Large intestine (tissue), 3 donors: ENCODE data around the gene TREML4. TPM values are rescaled to one million over a fixed set of nuclear protein-coding genes. Genes with fewer than 3 reads are reported as not detected.
A peak's percentile ranks its signal among the peaks of the same experiment; 100 is the strongest.

Experiments
- DNase-seq, 2 donors: peaks; one replicate each; pipeline versions ENCODE4 v3.0.0 to v3.0.0-alpha.2; 2013
- H3K27ac ChIP-seq: one replicate; pipeline ENCODE4 v1.5.1; 2013; ENCODE audit warnings: low read length
- H3K27me3 ChIP-seq: 2 replicates; pipeline ENCODE4 v1.6.1; 2013; ENCODE audit warnings: low read length; ENCODE audit not compliant: control insufficient read depth, insufficient read depth
- H3K36me3 ChIP-seq: 2 replicates; pipeline ENCODE4 v1.6.1; 2013; ENCODE audit warnings: low read length; ENCODE audit not compliant: control insufficient read depth, insufficient read depth
- H3K4me1 ChIP-seq: one replicate; pipeline ENCODE4 v1.6.1; 2013; ENCODE audit warnings: low read length; ENCODE audit not compliant: control insufficient read depth, insufficient read depth
- H3K4me3 ChIP-seq: one replicate; pipeline ENCODE4 v1.5.1; 2013; ENCODE audit warnings: low read length
- H3K9me3 ChIP-seq: one replicate; pipeline ENCODE4 v1.6.1; 2013; ENCODE audit warnings: mild to moderate bottlenecking, low read depth, low read length, moderate library complexity; ENCODE audit not compliant: control insufficient read depth
- WGBS: methylation state at CpG from one replicate; pipeline ENCODE4 v1.1.5; 2013; ENCODE audit warnings: low lambda C conversion rate; ENCODE audit not compliant: insufficient coverage; 5-methylcytosine and 5-hydroxymethylcytosine counted together
- polyA plus RNA-seq: library from polyadenylated mRNA; unstranded; fragments of 120-200 nt; gene quantifications from one replicate; pipeline ENCODE4 v1.2.1, GENCODE V29; 2013

The TREML4 gene
- polyA plus RNA-seq, 1 donor, result not detected

DNA sequence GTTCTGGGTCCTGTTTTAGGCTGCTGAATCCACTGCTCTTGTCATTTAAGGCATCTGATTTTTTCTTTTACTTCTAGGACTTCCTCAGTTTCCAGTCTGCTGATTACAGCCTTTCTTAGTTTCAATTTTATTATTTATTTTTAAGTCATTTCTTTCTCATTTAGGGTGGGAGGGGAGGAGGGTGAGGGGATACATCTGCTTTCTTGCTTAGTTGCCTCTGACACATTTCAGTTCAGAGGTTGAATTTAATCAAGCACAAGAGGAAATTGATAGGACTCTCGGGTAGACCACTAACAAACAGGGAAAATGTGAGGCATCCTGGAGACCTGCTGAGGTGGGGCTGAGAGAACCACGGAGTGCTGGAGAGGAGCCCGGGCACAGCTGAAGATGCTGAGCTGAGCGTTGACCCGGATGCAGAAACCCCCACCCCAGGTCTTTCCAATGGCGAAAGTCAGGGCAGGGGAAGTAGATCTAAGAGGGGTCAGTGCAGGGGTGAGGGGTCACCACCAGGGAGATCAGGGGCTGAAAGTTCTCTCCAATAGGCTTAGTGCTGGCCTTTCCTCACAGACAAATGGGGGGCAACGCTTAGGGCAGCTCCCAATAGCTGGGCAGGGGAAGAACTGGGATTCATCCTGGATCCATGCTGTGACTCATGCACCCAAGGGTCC, 19.6 kb upstream of the TREML4 start:
- DNase-seq, result no peak
- no peaks in the 10 kb centered on the region for H3K9me3 ChIP-seq
- no peaks in the 10 kb centered on the region for H3K36me3 ChIP-seq
- WGBS, result no CpG with 5 or more reads among the region's 7 CpGs
- no peaks in the 10 kb centered on the region for H3K27me3 ChIP-seq
- no peak overlapping the region for H3K27ac ChIP-seq
- no peak overlapping the region for H3K4me3 ChIP-seq
- peaks cover 8% of the 10 kb centered on the region for H3K4me1 ChIP-seq

DNA sequence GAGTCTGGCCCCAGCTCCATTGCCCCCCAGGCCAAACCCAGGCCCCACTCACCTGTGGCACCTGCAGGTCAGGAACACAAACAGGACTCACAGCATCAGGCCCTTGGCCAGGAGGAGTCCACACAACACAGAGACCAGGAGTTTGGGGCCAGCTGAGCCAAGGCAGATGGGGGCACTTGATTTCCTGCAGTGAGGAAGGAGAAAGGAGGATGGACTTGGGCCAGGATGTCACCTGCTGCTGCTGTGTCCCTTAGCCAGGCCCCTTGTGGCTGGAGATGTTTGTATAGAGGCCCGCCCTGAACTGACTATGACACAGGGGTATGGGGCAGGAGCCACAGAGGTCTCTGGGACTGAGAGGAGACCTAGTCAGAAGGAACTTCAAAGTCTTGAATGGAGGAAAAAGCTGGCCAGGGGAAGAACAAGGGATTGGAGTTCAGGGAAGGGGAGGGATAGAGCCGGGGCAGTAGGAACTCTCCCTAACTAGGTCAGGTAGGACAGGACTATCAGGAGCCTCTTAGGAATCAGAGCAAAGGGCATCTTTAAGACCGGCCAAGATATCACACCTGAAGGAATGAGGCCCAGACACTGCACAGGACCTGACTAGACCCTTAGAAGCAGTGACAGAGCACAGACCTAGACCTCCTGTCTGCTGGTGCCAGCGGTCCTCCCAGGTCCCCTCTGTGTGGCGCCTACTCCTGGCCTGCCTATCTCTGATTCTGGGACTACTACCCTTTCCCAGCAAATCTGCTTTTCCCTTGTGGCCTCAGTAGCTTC, 18.4 kb upstream of the TREML4 start:
- H3K27me3 ChIP-seq, result no peaks in the 10 kb centered on the region
- peak overlapping the region; percentile 12 for H3K27ac ChIP-seq
- no peak overlapping the region for H3K4me3 ChIP-seq
- peaks cover 8% of the 10 kb centered on the region for H3K4me1 ChIP-seq
- no peaks in the 10 kb centered on the region for H3K36me3 ChIP-seq
- DNase-seq, result peak; percentile 61 to 79
- WGBS, result no CpG with 5 or more reads among the region's 5 CpGs
- no peaks in the 10 kb centered on the region for H3K9me3 ChIP-seq

DNA sequence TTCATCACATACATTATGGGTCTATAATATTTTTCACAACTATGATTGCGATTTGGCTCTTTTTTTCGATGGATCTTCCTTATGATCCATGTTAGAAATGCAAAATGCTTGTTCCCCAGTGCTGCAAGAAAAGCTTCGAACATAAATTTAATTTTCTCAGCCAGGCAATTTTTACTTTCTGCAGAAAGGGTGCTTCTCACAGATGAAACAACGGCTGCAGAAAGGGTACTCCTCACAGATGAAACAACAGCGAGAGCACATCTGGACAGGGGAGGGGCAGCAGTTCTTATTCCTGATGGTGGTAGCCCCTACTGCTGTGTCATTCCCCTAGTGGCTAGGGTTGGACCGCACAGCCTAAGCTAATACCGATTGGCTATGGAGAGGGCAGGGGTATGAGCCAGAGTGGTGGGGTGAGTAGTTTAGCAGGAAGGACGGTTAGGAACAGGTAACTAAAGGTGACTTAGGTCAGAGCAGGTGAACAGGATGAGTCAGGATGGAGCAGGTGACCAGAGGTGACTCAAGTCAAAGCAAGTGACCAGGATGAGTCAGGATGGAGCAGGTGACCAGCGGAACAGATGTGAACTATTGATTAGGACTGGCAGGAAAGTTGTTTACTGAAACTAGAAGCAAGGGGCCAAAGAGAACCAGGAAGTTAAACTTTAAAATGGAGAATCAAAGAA, 13.4 kb upstream of the TREML4 start:
- DNase-seq, result no peak
- peaks cover 4% of the 10 kb centered on the region for H3K4me1 ChIP-seq
- H3K9me3 ChIP-seq, result no peaks in the 10 kb centered on the region
- no peak overlapping the region for H3K4me3 ChIP-seq
- no peaks in the 10 kb centered on the region for H3K27me3 ChIP-seq
- WGBS, result 88% methylated on average over 5 of the region's 9 CpGs
- H3K36me3 ChIP-seq, result no peaks in the 10 kb centered on the region
- no peak overlapping the region for H3K27ac ChIP-seq

DNA sequence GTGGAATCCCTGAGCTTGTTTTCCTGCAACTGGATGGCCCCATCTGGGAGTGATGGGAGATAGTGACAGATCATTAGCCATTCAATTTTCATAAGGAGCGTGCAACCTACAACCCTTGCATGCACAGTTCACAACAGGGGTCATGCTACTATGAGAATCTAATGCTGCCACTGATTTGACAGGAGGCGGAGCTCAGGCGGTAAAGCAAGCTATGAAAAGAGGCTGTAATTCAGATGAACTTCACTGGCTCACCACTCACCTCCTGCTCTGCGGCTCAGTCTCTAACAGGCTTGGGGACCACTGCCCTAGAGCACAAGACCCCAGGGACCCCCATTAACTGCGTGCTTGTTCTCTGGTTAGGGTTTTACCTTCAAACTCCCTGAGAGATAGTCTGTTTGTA, 12.4 kb upstream of the TREML4 start:
- Histone ChIP-seq H3K27ac (no peak overlapping the region), H3K4me3 (no peak overlapping the region), H3K27me3 (no peaks in the 10 kb centered on the region), H3K9me3 (no peaks in the 10 kb centered on the region), H3K36me3 (no peaks in the 10 kb centered on the region), H3K4me1 (no peaks in the 10 kb centered on the region)
- DNase-seq, result no peak
- 40% methylated on average over 1 of the region's 5 CpGs for WGBS

DNA sequence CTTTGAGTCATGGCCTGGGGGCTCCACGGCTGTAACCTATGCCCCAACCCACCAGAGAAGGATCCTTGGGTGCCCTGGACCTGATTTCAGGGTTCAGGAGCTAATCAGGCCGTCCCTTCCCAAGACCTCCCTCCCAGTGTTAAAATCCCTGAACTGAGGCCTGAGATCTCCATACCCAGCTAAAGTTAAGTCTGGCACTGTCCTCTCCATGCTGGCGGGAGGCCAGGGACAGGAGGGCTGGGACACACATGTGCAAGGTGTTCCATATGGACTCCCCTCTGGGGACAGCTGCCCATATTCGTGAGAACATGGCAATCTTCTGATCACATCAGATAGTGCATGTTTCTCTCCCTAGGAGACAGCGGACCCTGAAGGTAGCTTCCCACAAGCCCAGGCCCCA, 11.5 kb upstream of the TREML4 start:
- H3K4me3 ChIP-seq, result no peak overlapping the region
- H3K4me1 ChIP-seq, result no peaks in the 10 kb centered on the region
- no peaks in the 10 kb centered on the region for H3K9me3 ChIP-seq
- no peaks in the 10 kb centered on the region for H3K27me3 ChIP-seq
- WGBS, result no CpG with 5 or more reads among the region's 5 CpGs
- no peaks in the 10 kb centered on the region for H3K36me3 ChIP-seq
- no peak overlapping the region for H3K27ac ChIP-seq
- DNase-seq, result no peak

DNA sequence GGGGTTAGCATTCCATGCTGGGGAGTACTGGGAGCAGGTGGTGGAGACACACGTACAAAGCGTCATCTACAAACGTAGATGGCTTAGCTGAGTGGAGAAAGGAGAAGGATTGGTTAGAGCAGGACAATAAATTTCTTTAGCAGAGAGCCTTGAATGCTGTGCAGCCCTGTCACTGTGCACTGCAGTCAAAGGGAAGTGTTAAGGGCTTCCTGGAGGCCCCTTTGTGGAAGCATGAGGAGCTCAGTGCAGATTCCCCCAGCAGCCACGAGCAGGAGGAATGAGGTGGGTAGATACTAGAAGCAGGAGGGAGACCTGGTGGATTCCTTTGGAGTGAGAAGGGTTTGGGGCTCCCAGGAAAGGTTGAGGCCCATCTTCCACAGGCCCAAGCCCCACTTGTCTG, 6.1 kb upstream of the TREML4 start:
- no peak for DNase-seq
- no peaks in the 10 kb centered on the region for H3K36me3 ChIP-seq
- WGBS, result no CpG with 5 or more reads among the region's 4 CpGs
- no peak overlapping the region for H3K27ac ChIP-seq
- H3K9me3 ChIP-seq, result no peaks in the 10 kb centered on the region
- no peaks in the 10 kb centered on the region for H3K4me1 ChIP-seq
- peaks cover 24% of the 10 kb centered on the region for H3K27me3 ChIP-seq
- H3K4me3 ChIP-seq, result no peak overlapping the region

DNA sequence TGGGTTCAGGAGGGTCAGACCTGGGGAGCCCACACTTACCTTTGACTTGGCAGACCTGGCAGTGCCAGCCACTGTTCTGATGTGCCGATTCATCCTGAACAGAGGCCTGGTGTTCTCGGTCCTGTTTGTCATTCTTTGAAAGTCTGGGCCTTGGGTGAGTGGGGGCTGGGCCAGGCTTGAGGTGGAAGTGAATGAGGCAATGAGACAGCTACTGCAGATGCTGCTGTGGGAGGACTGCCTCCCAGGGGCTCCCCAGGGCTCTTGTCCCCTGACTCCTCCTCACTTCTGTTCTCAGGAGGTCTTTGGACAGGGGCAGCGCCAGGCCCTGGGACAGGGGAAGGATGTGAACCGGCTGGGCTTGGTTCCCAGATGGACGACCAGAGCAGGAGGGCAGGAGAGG, 5.6 kb upstream of the TREML4 start:
- no peak for DNase-seq
- Histone ChIP-seq H3K27me3 (peaks cover 25% of the 10 kb centered on the region), H3K4me3 (no peak overlapping the region), H3K9me3 (no peaks in the 10 kb centered on the region), H3K36me3 (no peaks in the 10 kb centered on the region), H3K4me1 (no peaks in the 10 kb centered on the region), H3K27ac (no peak overlapping the region)
- WGBS, result no CpG with 5 or more reads among the region's 5 CpGs

DNA sequence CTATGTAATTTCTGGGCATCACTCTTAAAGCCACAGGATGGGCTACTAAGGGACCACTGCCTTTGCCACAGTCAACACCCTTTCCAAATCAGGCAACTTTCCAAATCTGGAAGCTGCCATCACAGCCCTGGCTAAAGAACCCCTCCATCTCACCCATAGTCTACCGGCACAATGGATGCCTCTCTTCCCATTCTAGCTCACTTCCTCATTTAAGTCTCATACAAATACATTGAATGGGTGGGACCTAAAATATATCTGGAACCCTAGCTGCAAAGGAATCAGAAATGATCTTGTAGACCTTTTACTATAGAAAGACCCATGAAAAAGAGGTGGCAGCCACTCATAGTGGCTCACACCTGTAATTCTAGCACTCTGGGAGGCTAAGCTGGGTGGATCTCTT, 3.3 kb upstream of the TREML4 start:
- H3K9me3 ChIP-seq, result no peaks in the 10 kb centered on the region
- H3K4me3 ChIP-seq, result no peak overlapping the region
- H3K36me3 ChIP-seq, result no peaks in the 10 kb centered on the region
- H3K4me1 ChIP-seq, result no peaks in the 10 kb centered on the region
- peaks cover 35% of the 10 kb centered on the region for H3K27me3 ChIP-seq
- H3K27ac ChIP-seq, result no peak overlapping the region
- no CpG with 5 or more reads among the region's 1 CpG for WGBS
- DNase-seq, result no peak

DNA sequence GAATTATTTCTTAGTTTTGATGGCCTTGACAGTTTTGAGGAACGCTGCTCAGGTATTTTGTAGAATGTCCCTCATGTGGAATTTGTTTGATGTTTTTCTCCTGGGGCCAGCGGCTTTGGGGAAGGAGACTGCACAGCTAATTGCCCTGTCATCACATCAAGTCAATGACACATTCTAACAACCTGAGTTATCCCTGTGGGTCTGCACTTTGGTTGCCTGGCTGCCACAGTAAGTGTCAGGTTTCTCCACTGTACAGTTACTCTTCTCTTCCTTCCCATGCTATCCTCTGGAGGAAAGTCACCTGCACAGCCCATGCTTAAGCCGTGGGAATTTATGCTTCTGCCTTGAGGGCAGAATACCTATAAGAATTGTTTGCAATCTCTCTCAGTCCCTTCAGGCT, 1.4 kb upstream of the TREML4 start:
- no peak overlapping the region for H3K27ac ChIP-seq
- peaks cover 38% of the 10 kb centered on the region for H3K27me3 ChIP-seq
- WGBS, result no CpG with 5 or more reads among the region's 3 CpGs

DNA sequence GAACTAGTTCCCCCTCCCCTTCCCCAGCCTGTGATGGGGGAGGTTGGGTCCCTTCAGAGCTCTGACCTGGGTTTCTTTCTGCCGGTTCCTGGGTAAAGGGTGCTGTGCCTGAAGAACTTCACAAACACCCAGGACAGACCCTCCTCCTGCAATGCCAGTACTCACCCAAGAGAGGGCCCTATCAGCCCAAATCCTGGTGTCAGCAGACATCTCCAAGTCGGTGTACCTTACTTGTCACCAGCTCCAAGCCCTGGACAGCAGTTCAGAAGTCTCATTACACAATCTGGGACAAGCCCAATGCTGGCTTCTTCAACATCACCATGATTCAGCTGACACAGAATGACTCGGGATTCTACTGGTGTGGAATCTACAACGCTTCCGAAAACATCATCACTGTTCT, 467 bp downstream of the TREML4 start:
- H3K4me1 ChIP-seq, result no peaks in the 10 kb centered on the region
- DNase-seq, result no peak
- no peak overlapping the region for H3K27ac ChIP-seq
- H3K36me3 ChIP-seq, result no peaks in the 10 kb centered on the region
- H3K4me3 ChIP-seq, result no peak overlapping the region
- WGBS, result no CpG with 5 or more reads among the region's 5 CpGs
- no peaks in the 10 kb centered on the region for H3K9me3 ChIP-seq
- peaks cover 42% of the 10 kb centered on the region for H3K27me3 ChIP-seq

More for the DNA sequence above, 1.4 kb upstream of the TREML4 start:
- no peak for DNase-seq
- Histone ChIP-seq H3K4me1 (no peaks in the 10 kb centered on the region), H3K36me3 (no peaks in the 10 kb centered on the region), H3K9me3 (no peaks in the 10 kb centered on the region), H3K4me3 (no peak overlapping the region)
